ENCODE results near the gene RGL2.

RGL2 gene

DNA sequence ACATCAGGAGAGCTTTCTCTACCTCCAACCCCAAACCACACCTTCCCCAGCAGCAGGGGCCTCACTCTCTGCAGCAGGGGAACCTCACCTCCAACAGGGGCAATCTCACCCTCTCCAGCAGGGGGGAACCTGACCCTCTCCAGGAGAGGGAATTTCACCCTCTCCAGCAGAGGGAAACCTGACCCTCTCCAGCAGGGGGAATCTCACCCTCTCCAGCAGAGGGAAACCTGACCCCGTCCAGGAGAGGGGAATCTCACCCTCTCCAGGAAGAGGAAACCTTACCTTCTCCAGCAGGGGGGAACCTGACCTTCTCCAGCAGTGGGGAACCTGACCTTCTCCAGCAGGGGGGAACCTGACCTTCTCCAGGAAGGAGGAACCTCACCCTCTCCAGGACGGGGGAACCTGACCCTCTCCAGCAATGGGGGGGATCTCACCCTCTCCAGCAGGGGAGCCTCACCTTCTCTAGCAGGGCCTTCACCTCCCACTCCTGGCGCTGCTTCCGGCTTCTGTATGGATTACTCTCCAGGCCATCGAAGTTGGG is 18.7 kb downstream of the RGL2 start:
- no peak overlapping the region for H3K4me3 ChIP-seq (ENCODE audit: low read depth, low read length)
- TF ChIP-seq, protein P1, sequence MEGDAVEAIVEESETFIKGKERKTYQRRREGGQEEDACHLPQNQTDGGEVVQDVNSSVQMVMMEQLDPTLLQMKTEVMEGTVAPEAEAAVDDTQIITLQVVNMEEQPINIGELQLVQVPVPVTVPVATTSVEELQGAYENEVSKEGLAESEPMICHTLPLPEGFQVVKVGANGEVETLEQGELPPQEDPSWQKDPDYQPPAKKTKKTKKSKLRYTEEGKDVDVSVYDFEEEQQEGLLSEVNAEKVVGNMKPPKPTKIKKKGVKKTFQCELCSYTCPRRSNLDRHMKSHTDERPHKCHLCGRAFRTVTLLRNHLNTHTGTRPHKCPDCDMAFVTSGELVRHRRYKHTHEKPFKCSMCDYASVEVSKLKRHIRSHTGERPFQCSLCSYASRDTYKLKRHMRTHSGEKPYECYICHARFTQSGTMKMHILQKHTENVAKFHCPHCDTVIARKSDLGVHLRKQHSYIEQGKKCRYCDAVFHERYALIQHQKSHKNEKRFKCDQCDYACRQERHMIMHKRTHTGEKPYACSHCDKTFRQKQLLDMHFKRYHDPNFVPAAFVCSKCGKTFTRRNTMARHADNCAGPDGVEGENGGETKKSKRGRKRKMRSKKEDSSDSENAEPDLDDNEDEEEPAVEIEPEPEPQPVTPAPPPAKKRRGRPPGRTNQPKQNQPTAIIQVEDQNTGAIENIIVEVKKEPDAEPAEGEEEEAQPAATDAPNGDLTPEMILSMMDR (IDR thresholded peaks at IDR 0.05; ENCODE audit: borderline replicate concordance, insufficient read depth, low read depth, low read length) = peak; percentile 48; the same call in 1 of the 2 replicates

DNA sequence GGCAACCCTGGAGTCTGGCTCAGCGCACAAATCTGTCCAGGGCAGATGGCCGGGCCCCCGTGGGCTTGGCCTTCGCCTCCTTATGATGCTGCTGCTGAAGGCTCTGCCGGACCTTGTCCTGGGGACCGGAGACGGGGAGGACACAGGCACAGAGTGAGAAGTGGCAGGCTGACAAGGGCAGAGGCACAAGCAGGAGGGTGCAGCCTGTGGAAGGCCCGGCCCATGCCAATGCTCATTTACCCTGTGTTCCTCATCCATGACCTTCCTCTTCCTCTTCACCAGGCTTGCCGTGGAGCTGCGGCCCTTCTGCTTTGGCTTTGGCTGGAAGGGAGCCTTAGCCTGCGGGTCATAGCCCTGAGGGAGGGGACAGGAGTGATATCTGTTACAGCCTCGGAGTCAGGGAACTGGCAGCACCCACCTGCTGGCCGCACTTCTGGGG is 19.5 kb downstream of the RGL2 start:
- H3K4me3 ChIP-seq (ENCODE audit: low read depth, low read length) = no peak overlapping the region
- TF ChIP-seq, protein P1 (IDR thresholded peaks at IDR 0.05; ENCODE audit: borderline replicate concordance, insufficient read depth, low read depth, low read length) = no peak

DNA sequence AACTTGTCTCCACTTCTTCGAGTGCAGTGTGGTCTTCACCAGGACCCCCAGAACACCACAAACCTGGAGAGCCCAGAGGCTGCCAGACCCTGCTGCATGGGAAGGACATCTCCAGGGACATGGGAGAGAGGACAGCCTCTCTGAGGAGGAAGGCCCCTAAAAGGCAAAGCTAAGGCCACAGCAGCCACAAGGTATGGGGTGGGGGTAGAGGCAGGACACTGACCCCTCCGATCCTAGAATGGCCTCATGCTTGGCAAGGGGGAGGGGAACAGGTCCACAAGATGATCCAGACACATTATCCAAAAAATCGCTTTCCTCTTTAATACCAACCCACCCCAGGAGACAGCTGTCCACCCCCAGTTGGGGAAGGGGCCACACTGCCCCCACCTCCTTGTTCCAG is 19.9 kb downstream of the RGL2 start:
- TF ChIP-seq, protein P1 (IDR thresholded peaks at IDR 0.05; ENCODE audit: borderline replicate concordance, insufficient read depth, low read depth, low read length) = no peak
- no peak overlapping the region for H3K4me3 ChIP-seq (ENCODE audit: low read depth, low read length)

DNA sequence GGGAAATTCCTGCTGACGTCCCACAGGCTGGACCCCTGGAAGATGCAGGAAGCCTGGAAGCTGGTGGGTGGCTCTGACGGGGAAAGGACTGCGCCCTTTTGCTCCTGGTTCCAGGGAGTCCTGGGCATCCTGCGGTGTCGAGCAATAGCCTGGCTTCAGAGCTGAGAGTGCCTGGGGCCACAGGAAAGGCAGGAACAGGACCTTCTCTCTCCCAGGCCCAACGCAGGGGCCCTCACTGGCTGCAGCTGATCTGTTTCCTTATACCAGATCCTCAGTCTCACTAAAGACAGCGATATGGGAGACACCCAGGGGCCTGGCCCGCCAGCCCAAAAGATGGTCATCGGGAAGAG is 20.4 kb downstream of the RGL2 start:
- TF ChIP-seq, protein P1 (IDR thresholded peaks at IDR 0.05; ENCODE audit: borderline replicate concordance, insufficient read depth, low read depth, low read length) = no peak
- H3K4me3 ChIP-seq (ENCODE audit: low read depth, low read length) = no peak overlapping the region

DNA sequence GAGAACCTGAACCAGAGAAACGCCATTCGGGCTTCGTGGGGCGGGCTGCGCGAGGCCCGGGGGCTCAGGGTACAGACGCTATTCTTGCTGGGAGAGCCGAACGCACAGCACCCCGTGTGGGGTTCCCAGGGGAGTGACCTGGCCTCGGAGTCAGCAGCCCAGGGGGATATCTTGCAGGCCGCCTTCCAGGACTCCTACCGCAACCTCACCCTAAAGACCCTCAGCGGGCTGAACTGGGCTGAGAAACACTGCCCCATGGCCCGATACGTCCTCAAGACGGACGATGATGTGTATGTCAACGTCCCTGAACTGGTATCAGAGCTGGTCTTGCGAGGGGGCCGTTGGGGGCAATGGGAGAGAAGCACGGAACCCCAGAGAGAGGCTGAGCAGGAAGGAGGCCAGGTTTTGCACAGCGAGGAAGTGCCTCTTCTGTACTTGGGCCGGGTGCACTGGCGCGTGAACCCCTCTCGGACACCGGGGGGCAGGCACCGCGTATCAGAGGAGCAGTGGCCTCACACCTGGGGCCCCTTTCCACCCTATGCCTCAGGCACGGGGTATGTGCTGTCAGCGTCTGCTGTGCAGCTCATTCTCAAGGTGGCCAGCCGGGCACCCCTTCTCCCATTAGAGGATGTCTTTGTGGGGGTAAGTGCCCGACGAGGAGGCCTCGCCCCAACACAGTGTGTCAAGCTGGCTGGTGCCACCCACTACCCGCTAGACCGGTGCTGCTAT is 20.9 kb downstream of the RGL2 start:
- TF ChIP-seq, protein P1 (IDR thresholded peaks at IDR 0.05; ENCODE audit: borderline replicate concordance, insufficient read depth, low read depth, low read length) = no peak
- H3K4me3 ChIP-seq (ENCODE audit: low read depth, low read length) = peak overlapping the region; percentile 57

DNA sequence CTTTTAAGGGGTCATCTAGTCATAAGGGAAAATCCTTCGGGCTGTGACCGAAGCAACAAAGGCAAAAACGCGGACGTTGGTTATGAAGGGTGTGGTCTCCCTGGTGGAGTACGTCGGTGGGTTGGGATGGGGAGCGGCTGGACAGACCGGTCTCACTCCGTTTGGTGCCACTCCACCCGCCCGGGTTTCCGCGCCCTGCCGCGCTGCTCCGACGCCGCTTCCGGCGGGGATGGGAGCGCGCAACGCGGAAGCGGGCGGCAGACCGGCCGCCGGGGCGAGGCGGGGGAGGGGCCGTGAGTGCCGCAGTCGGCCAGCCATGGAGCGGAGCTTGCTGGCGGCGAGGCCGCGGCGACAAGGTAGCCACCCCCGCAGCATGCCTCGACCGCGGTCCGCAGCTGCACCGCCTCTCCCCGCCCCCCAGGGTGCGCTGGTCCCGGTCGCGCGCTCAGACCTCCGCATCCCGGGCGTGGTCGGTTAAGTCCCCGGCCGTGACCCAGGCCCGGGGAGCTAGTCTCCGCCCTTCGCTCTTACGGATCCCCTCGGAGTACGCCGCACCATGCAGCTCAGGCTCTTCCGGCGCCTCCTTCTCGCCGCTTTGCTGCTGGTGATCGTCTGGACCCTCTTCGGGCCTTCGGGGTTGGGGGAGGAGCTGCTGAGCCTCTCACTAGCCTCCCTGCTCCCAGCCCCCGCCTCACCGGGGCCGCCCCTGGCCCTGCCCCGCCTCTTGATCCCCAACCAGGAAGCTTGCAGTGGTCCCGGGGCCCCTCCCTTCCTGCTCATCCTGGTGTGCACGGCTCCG is 21.7 kb downstream of the RGL2 start, which contains the start of gene B3GALT4:
TSS of gene B3GALT4 (plus strand) at position 260 of the 799 bp plus-strand sequence. CDS start at position 557, 297 bp downstream.
- TF ChIP-seq, protein P1 (IDR thresholded peaks at IDR 0.05; ENCODE audit: borderline replicate concordance, insufficient read depth, low read depth, low read length) = peak; percentile 58
- H3K4me3 ChIP-seq (ENCODE audit: low read depth, low read length) = peak within 1 kb of the TSS; percentile 57

Measured in GM12875 (cell line).